ENCODE measurements around the gene FHL2. TPM values are rescaled to one million over a fixed set of nuclear protein-coding genes. Genes with fewer than 3 reads are reported as not detected.

Gene FHL2
- total and polyA plus RNA-seq, 2 experiments from 2014 or later: 17.9 to 18.8 TPM

DNA sequence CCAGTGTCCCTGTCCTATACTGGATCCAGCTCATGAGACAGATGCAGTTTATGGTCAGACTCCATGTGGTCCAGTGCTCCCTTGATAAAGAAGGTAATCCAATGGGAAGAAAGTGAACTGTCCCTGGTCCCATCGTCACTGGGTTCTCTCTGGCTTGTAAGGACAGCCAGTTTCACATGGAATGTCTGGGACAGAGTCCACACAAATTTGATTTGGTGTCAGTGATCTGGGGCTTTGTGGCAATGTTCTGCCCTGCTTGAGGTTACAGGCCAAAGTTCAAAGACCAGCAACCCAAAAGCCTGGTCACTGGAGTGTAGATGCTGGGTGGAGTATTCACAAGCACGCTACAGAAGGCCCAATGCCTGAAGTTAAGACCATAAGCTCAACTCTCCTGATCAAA, 22.2 kb upstream of the FHL2 start:
- no peak overlapping the region for H2AFZ ChIP-seq
- no peaks in the 10 kb centered on the region for H3K9me2 ChIP-seq (replicated peaks; ENCODE audit: insufficient read depth)
- H3K36me3 ChIP-seq (replicated peaks; ENCODE audit: insufficient read depth, low read depth): no peaks in the 10 kb centered on the region
- H3K4me3 ChIP-seq: no peak overlapping the region
- TF ChIP-seq CTCF (IDR thresholded peaks at IDR 0.05; ENCODE audit: poor library complexity) (no peak), EZH2 (IDR thresholded peaks at IDR 0.05; ENCODE audit: borderline replicate concordance) (no peak), EZH2phosphoT487 (IDR thresholded peaks at IDR 0.05; ENCODE audit: low read depth, severe bottlenecking, unreplicated experiment) (no peak)
- no peaks in the 10 kb centered on the region for H3K27me3 ChIP-seq
- H3K79me2 ChIP-seq: no peaks in the 10 kb centered on the region
- WGBS (ENCODE audit: low lambda C conversion rate, missing lambda C conversion rate): 89% methylated on average over 2 of the region's 2 CpGs
- no peak overlapping the region for H3K4me2 ChIP-seq
- no peaks in the 10 kb centered on the region for H3K4me1 ChIP-seq (ENCODE audit: insufficient read depth)
- H3K27ac ChIP-seq: no peak overlapping the region
- H4K20me1 ChIP-seq (ENCODE audit: insufficient read depth, poor library complexity, severe bottlenecking): no peaks in the 10 kb centered on the region
- H3K9me3 ChIP-seq (ENCODE audit: low read depth): no peaks in the 10 kb centered on the region
- DNase-seq (ENCODE audit: low spot score): no peak

DNA sequence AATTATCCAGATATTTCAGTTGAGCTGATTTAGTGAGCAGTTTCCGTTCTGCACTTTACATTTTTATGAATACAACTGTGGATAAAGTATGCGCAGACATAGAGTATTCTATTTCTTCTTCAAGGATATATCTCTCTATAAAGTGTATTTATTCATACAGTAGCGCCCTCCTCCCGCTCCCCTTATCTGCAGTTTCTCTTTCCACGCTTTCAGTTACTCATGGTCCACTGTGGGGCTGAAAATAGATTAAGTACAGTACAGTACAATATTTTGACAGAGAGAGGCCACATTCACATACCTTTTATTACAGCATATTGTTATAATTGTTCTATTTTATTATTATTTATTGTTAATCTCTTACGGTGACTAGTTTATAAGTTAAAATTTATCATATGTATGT, 19.7 kb upstream of the FHL2 start:
- H3K4me3 ChIP-seq: no peak overlapping the region
- no peak overlapping the region for H3K27ac ChIP-seq
- H3K4me1 ChIP-seq (ENCODE audit: insufficient read depth): no peaks in the 10 kb centered on the region
- H3K4me2 ChIP-seq: no peak overlapping the region
- 95% methylated on average over 6 of the region's 6 CpGs for whole genome bisulfite sequencing (ENCODE audit: low lambda C conversion rate, missing lambda C conversion rate)
- no peaks in the 10 kb centered on the region for H3K27me3 ChIP-seq
- no peaks in the 10 kb centered on the region for H3K79me2 ChIP-seq
- no peaks in the 10 kb centered on the region for H3K9me3 ChIP-seq (ENCODE audit: low read depth)
- no peaks in the 10 kb centered on the region for H4K20me1 ChIP-seq (ENCODE audit: insufficient read depth, poor library complexity, severe bottlenecking)
- no peak for DNase-seq (ENCODE audit: low spot score)
- TF ChIP-seq EZH2phosphoT487 (IDR thresholded peaks at IDR 0.05; ENCODE audit: low read depth, severe bottlenecking, unreplicated experiment) (no peak), CTCF (IDR thresholded peaks at IDR 0.05; ENCODE audit: poor library complexity) (no peak)
- H2AFZ ChIP-seq: no peak overlapping the region
- no peaks in the 10 kb centered on the region for H3K36me3 ChIP-seq (replicated peaks; ENCODE audit: insufficient read depth, low read depth)
- no peaks in the 10 kb centered on the region for H3K9me2 ChIP-seq (replicated peaks; ENCODE audit: insufficient read depth)

DNA sequence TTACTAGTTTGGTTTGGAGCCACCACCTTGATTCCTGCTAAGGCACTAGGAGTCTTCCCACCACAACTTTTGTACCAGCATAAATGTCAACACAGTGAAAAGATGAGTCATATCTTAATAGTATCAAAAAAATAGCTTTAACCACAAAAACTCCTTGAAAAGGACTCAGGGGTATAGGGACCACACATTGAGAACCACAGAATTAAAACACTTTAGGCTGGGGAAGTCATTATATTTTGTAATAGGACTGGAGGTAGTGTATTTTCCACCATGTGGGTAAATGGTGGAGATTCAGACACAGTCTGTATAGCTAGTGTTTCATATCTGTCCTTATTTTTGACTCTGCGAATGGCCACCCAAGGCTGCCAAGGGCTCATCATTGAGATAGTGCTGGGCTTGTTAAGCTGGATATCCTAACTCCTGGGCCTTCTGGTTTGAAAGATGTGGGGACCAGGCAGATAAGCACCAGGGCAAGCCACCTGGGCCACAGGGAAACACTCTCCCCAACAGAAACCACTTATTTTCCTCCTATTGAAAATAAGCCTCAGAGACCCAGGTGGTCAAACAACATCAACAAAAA, 19.1 kb upstream of the FHL2 start:
- 100% methylated on average over 1 of the region's 1 CpG for WGBS (ENCODE audit: low lambda C conversion rate, missing lambda C conversion rate)
- no peaks in the 10 kb centered on the region for H3K9me2 ChIP-seq (replicated peaks; ENCODE audit: insufficient read depth)
- H4K20me1 ChIP-seq (ENCODE audit: insufficient read depth, poor library complexity, severe bottlenecking): no peaks in the 10 kb centered on the region
- no peaks in the 10 kb centered on the region for H3K9me3 ChIP-seq (ENCODE audit: low read depth)
- no peaks in the 10 kb centered on the region for H3K4me1 ChIP-seq (ENCODE audit: insufficient read depth)
- H3K79me2 ChIP-seq: no peaks in the 10 kb centered on the region
- DNase-seq (ENCODE audit: low spot score): no peak
- H3K4me2 ChIP-seq: no peak overlapping the region
- H2AFZ ChIP-seq: no peak overlapping the region
- H3K36me3 ChIP-seq (replicated peaks; ENCODE audit: insufficient read depth, low read depth): no peaks in the 10 kb centered on the region
- no peak overlapping the region for H3K27ac ChIP-seq
- TF ChIP-seq EZH2phosphoT487 (IDR thresholded peaks at IDR 0.05; ENCODE audit: low read depth, severe bottlenecking, unreplicated experiment): no peak
- no peak for TF ChIP-seq CTCF (IDR thresholded peaks at IDR 0.05; ENCODE audit: poor library complexity)
- TF ChIP-seq EZH2 (IDR thresholded peaks at IDR 0.05; ENCODE audit: borderline replicate concordance): no peak
- no peaks in the 10 kb centered on the region for H3K27me3 ChIP-seq
- no peak overlapping the region for H3K4me3 ChIP-seq

GRCh38 chr2:105416156-105416555, 17.3 kb upstream of the FHL2 start:
- no peak overlapping the region for H3K4me3 ChIP-seq
- no peaks in the 10 kb centered on the region for H4K20me1 ChIP-seq (ENCODE audit: insufficient read depth, poor library complexity, severe bottlenecking)
- H3K9me2 ChIP-seq (replicated peaks; ENCODE audit: insufficient read depth): no peaks in the 10 kb centered on the region
- no peak overlapping the region for H3K4me2 ChIP-seq
- H3K4me1 ChIP-seq (ENCODE audit: insufficient read depth): no peaks in the 10 kb centered on the region
- DNase-seq (ENCODE audit: low spot score): no peak
- no peaks in the 10 kb centered on the region for H3K27me3 ChIP-seq
- no peaks in the 10 kb centered on the region for H3K9me3 ChIP-seq (ENCODE audit: low read depth)
- H3K27ac ChIP-seq: no peak overlapping the region
- H3K79me2 ChIP-seq: no peaks in the 10 kb centered on the region
- no peaks in the 10 kb centered on the region for H3K36me3 ChIP-seq (replicated peaks; ENCODE audit: insufficient read depth, low read depth)
- TF ChIP-seq CTCF (IDR thresholded peaks at IDR 0.05; ENCODE audit: poor library complexity) (no peak), EZH2 (IDR thresholded peaks at IDR 0.05; ENCODE audit: borderline replicate concordance) (no peak), EZH2phosphoT487 (IDR thresholded peaks at IDR 0.05; ENCODE audit: low read depth, severe bottlenecking, unreplicated experiment) (no peak)
- no peak overlapping the region for H2AFZ ChIP-seq
- WGBS (ENCODE audit: low lambda C conversion rate, missing lambda C conversion rate): 69% methylated on average over 3 of the region's 3 CpGs

All from hepatocyte (in vitro differentiated cells).